Measurements from ENCODE around the gene NAGS.
A peak's percentile ranks its signal among the peaks of the same experiment; 100 is the strongest.
"Not testable (repeated sequence)": the region's sequence is repeated elsewhere in the genome, so short reads cannot be mapped to it uniquely, and the experiment has no call there.

NAGS gene

GRCh38 chr17:44046893-44047292 lies 42.5 kb downstream of the NAGS start:
- DNase-seq: not testable (repeated sequence)

GRCh38 chr17:44049294-44050060 lies 45.1 kb downstream of the NAGS start:
- no peak for DNase-seq

GRCh38 chr17:44053125-44053872 lies 48.9 kb downstream of the NAGS start:
- peak; percentile 95 for DNase-seq

All from NCI-H69 (cell line).